Left ventricle myocardium inferior (tissue), 1 donor: ENCODE measurements around the gene FHDC1. TPM values are rescaled to one million over a fixed set of nuclear protein-coding genes. Genes with fewer than 3 reads are reported as not detected.

Experiments
- DNase-seq: peaks from one replicate; pipeline ENCODE4 v3.0.0-alpha.2; 2020
- H3K27ac ChIP-seq: fragments of 200-600 bp; replicated peaks from 2 replicates; pipeline ENCODE4 v1.8.0; 2021
- H3K27me3 ChIP-seq: fragments of 200-600 bp; 2 replicates; pipeline ENCODE4 v1.8.0; 2021; ENCODE audit warnings: low read depth
- H3K36me3 ChIP-seq: fragments of 200-600 bp; 2 replicates; pipeline ENCODE4 v1.8.0; 2021
- H3K4me1 ChIP-seq: fragments of 200-600 bp; 2 replicates; pipeline ENCODE4 v1.8.0; 2021
- H3K4me3 ChIP-seq: fragments of 200-600 bp; 2 replicates; pipeline ENCODE4 v1.8.0; 2021; ENCODE audit warnings: mild to moderate bottlenecking, moderate library complexity
- H3K9me3 ChIP-seq: fragments of 200-600 bp; replicated peaks from 2 replicates; pipeline ENCODE4 v1.8.0; 2021
- intact Hi-C: fragments of 100-400 bp; cut with micrococcal nuclease; formaldehyde crosslinking; loops from one replicate; pipeline ENCODE4 v1.11.0; 2022
- total RNA-seq: library from RNA; stranded (reverse); fragmentation: NEBNext Ultra II Directional; extraction: Animal tissue kit (Norgen Biotek cat#: 25700); gene quantifications from one replicate; pipeline ENCODE4 v1.2.1, GENCODE V29; 2021
- TF ChIP-seq, protein P1 (sequence below): fragments of 200-600 bp; IDR thresholded peaks from 2 replicates; pipeline ENCODE4 v1.8.0; 2021; ENCODE audit warnings: antibody characterized with exemption, mild to moderate bottlenecking, borderline replicate concordance
- donor health status: DM: no; HTN: yes; CAD: no; lungs with severe emphysema.

Gene FHDC1
- total RNA-seq, 1 donor from 2014 or later = 0.38 TPM

GRCh38 chr4:152964335-152964734 is 28.2 kb downstream of the FHDC1 start:
- TF ChIP-seq, protein P1, sequence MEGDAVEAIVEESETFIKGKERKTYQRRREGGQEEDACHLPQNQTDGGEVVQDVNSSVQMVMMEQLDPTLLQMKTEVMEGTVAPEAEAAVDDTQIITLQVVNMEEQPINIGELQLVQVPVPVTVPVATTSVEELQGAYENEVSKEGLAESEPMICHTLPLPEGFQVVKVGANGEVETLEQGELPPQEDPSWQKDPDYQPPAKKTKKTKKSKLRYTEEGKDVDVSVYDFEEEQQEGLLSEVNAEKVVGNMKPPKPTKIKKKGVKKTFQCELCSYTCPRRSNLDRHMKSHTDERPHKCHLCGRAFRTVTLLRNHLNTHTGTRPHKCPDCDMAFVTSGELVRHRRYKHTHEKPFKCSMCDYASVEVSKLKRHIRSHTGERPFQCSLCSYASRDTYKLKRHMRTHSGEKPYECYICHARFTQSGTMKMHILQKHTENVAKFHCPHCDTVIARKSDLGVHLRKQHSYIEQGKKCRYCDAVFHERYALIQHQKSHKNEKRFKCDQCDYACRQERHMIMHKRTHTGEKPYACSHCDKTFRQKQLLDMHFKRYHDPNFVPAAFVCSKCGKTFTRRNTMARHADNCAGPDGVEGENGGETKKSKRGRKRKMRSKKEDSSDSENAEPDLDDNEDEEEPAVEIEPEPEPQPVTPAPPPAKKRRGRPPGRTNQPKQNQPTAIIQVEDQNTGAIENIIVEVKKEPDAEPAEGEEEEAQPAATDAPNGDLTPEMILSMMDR = no peak
- intact Hi-C loops = no loop called here
- H3K4me3 ChIP-seq = no peak overlapping the region
- peaks cover 34% of the 10 kb centered on the region for H3K27me3 ChIP-seq
- peaks cover 5% of the 10 kb centered on the region for H3K36me3 ChIP-seq
- H3K27ac ChIP-seq = no peak overlapping the region
- H3K4me1 ChIP-seq = no peaks in the 10 kb centered on the region
- H3K9me3 ChIP-seq = no peaks in the 10 kb centered on the region
- DNase-seq = no peak

GRCh38 chr4:152965611-152966010 is 29.5 kb downstream of the FHDC1 start:
- Histone ChIP-seq H3K9me3 (no peaks in the 10 kb centered on the region), H3K27ac (no peak overlapping the region), H3K36me3 (peaks cover 5% of the 10 kb centered on the region), H3K4me1 (no peaks in the 10 kb centered on the region), H3K27me3 (peaks cover 25% of the 10 kb centered on the region), H3K4me3 (no peak overlapping the region)
- TF ChIP-seq, protein P1 = no peak
- intact Hi-C loops = no loop called here
- DNase-seq = no peak

- Histone ChIP-seq H3K36me3 (peaks cover 5% of the 10 kb centered on the region), H3K27me3 (peaks cover 15% of the 10 kb centered on the region), H3K4me1 (no peaks in the 10 kb centered on the region), H3K27ac (no peak overlapping the region), H3K9me3 (no peaks in the 10 kb centered on the region), H3K4me3 (no peak overlapping the region)
- no peak for DNase-seq
- TF ChIP-seq, protein P1 = no peak
- intact Hi-C loops = no loop called here
These were observed 31.8 kb downstream of the FHDC1 start for GRCh38 chr4:152967907-152968306.

DNA sequence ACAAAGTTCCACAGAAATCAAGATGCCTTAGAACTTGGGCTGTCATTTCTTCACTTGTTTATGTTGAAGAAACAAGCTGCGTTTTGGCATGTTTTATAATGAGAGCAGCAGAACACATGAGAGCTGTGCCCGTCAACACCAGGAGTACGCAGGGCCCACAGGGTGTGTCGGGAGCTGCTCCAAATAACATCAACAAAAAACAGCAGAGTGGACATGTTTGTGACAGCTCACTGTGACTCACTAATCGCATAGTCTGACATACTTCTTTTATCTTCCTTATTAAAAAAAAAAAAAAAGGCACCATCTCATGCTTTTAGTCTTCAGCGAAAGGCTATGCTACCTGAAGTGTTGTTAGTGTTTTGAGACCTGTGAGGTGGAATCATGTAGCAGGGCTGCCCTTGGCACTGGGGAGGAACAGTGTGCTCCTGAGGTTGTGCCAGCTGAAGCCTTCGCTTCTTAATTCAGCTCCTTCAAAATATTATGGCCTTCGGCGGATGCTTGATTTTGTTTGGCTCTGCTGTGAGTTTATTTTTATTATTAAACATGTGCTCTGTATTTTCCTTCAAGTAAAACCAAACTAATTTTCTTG is 32.8 kb downstream of the FHDC1 start:
- Histone ChIP-seq H3K27ac (no peak overlapping the region), H3K27me3 (peaks cover 9% of the 10 kb centered on the region), H3K9me3 (no peaks in the 10 kb centered on the region), H3K4me3 (no peak overlapping the region), H3K36me3 (peaks cover 5% of the 10 kb centered on the region), H3K4me1 (no peaks in the 10 kb centered on the region)
- no peak for DNase-seq
- intact Hi-C loops = no loop called here
- TF ChIP-seq, protein P1 = no peak

DNA sequence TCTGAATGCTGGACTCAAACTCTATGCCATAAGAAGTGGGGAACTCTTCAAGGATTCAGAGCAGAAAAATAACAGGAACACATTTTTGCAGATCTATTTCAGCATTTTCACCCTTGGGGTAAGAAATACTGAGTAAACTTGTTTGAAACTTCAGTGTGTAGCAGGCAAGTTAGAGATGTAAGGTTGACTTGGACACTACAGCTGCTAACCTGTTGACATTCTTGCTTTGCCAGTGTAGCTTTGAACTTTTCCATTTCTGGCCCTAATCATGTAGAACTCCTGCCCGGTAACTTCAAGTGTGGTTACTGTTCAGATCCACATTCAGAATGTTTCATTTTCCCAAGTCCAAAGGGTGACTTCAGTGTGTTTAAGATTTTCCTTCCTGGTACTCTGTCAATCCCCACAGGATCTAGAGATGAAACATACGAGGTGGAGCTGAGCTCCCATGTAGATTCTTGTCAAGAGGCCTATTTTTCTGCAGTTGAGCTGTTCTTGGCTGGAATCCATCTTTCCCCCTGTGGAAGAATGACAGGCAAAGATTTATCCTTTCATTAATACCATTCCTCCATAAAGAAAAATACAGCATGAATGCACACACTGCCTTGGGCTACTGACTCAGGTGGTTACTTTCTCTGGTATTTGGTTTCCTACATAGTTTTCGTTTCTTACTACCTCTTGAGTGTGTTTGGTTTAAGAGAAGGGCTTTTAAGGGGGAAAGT is 34.1 kb downstream of the FHDC1 start:
- H3K4me3 ChIP-seq = no peak overlapping the region
- H3K4me1 ChIP-seq = no peaks in the 10 kb centered on the region
- H3K27ac ChIP-seq = no peak overlapping the region
- H3K36me3 ChIP-seq = no peaks in the 10 kb centered on the region
- H3K9me3 ChIP-seq = no peaks in the 10 kb centered on the region
- TF ChIP-seq, protein P1 = no peak
- intact Hi-C loops = no loop called here
- no peak for DNase-seq
- H3K27me3 ChIP-seq = peaks cover 13% of the 10 kb centered on the region
